GM19328 (cell line): ENCODE results near the gene ERICH2.

ENCODE experiments used
- ATAC-seq: cut with Tn5 transposase; IDR thresholded peaks from one replicate; pipeline ENCODE4 v1.9.1; 2021; ENCODE audit warnings: mild to moderate bottlenecking, moderate library complexity; ENCODE audit not compliant: unreplicated experiment

ERICH2 gene

GRCh38 chr2:170761572-170761971, 8.6 kb upstream of the ERICH2 start:
- ATAC-seq = no peak

DNA sequence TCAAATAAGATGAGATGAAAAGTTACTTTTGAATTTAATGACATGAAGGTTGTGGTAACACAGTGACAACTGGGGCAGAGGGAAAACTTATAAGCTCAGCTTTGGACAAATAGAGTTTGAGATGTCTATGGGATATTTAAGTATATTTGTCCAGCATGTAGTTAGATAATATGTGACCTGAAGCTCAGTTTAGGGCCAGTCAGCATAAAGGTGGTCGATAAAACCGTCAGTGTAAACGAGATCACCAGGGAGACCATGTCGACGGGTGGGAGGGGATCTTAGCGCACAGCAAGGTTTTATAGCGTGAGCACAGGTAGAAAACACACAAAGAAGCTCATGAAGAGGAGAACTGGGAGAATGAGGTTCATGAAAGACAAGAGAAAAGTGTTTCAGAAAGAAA, 7.4 kb upstream of the ERICH2 start:
- ATAC-seq = no peak

DNA sequence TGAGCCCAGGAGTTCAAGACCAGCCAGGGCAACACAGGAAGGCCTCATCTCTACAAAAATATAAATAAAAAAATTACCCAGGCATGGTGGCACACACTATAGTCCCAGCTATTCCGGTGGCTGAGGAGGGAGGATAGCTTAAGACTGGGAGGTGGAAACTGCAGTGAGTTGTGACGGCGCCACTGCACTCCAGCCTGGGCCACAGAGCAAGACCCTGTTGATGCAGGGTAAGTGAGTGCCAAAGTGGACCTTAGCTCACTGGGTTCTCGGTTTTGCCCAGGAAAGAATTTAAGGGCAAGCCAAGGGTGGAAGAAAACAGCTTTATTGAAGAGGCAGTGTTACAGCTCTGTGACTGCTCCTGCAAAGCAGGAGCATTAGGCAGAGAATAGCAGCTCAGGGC, 6.9 kb upstream of the ERICH2 start:
- no peak for ATAC-seq

DNA sequence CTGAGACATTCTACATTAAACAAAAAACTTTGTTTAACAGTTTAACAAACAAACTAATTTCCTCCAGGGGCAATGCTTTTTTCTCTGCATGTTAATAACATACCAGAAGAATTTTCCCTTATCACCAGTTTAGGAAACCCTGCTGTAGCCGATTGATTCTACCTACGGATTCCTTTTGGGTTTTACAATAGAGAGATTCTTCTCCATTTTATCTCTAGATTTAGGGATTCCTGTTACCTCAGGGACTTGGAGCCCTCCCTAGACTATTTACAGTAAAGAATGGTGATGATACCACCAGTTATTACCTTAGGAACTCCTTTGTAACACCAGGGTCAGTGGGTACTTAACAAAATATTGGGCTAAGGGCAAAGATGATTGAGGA, 5.3 kb upstream of the ERICH2 start:
- no peak for ATAC-seq

- no peak for ATAC-seq
These were observed 3.5 kb upstream of the ERICH2 start for GRCh38 chr2:170766693-170767092.

DNA sequence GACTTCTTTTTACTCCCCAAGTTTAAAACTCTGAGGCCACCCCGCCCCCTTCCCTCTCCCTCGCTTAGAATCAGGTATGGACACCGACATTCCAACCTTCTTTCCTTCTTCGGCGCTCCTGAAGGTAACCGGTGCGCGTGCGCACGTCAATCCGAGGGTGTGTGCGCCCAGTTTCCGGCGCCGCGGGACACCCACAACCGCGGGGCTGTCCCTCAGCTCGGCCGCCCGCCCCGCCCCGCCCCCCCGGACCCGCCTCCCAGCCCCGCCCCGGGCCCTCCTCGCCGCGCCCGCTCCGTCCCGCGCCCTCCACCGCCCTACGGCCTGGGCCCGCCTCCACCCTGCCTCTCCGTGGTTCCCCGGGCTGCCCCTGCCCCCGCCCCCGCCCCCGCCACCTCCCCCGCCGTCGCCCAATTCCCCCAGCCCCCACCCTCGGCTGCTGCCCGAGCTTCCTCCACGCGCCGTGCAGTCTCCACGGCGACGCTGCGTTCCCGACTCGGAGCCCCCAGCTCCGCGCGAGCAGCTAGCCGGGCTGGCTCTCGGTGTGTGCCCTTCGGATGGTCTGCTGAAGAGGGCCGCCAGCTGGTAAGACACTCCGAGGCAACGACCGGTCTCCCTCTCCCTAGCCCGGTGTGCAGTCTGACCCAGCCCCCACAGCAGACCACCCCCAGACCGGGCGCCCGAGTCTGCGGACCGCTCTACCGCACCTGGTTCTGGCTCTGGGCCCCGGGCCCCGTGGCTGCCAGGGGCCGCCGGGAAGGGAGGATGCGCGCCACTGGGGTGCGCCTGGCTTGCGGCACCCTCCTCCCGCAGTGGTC, 635 bp downstream of the ERICH2 start:
- peak; percentile 77 for ATAC-seq

- no peak for ATAC-seq
These were observed 1.3 kb downstream of the ERICH2 start for GRCh38 chr2:170771421-170771937.

DNA sequence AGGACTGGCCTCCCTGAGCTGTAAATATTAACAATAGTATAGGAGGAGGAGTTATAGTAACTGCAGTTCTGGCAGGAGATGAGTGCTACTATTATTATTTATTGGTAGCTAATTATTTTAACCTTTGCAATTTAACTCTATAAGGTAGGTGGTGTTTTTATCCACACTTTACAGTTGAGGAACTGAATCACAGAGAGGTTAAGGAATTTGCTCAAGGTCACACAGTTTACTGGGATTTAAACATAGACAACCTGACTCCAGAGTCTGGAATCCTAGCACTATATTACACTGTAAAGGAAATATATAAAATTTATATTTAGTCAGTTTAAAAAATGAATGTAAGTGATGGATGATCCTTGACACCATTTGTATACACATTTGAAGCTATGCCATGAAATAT, 2.1 kb downstream of the ERICH2 start:
- ATAC-seq = no peak

DNA sequence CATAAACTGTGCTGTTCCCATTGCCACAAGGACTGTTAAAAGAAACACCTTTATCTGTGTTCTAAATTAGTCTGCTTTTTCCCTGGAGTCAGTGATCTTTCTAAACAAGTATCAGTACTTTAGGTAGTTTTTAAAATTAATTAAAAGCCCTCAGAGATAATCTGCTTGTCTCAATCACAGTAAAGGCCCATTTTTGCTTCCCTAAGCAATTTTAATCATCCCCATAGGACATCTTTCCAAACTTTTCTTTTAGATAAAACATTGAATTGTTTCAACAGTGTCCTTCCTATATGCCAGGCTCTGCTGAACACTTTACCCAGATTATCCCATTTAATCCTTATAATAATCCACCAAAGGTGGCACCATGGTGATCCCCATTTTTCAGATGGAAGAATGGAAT, 3.9 kb downstream of the ERICH2 start:
- ATAC-seq = no peak

GRCh38 chr2:170778900-170779299, 8.7 kb downstream of the ERICH2 start:
- no peak for ATAC-seq

DNA sequence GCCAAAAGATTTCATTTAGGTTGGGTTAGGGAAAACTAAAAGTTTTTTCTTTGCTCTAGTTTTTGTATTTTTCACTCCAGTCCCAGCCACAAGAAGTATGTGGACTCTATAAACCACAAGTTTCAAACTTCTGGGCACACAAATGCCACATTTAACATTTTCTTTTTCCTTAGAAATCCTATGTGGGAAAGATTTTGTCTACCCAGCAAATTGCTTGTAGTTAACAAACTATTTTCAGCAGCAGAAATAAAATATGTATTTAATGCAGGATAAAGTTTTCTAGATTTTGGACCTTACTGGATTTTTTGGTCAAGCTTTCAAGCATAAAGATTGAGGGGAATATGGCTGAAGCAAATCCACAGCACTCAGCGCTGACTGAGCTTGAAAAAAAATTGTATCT, 9.1 kb downstream of the ERICH2 start:
- no peak for ATAC-seq

DNA sequence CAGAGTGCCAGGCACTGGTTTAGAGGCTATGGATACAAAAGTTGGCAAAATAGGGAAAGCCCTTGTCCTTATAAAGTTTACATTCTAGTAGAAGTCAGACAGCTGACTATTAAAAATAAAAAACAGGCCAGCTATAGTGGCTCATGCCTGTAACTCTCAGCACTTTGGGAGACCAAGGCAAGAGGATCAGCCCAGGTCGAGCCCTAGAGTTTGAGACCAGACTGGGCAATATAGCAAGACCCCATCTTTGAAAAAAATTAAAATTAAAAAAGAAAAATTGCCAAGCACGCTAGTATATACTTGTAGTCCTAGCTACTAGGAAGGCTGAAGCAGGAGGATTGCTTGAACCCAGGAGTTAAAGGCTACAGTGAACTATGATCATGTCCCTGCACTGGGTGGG, 12.5 kb downstream of the ERICH2 start:
- ATAC-seq = no peak

GRCh38 chr2:170783549-170783948, 13.4 kb downstream of the ERICH2 start:
- ATAC-seq = no peak

GRCh38 chr2:170798996-170799395, 28.8 kb downstream of the ERICH2 start:
- ATAC-seq = no peak

- ATAC-seq = no peak
These were observed 36.4 kb downstream of the ERICH2 start for GRCh38 chr2:170806548-170806947.

DNA sequence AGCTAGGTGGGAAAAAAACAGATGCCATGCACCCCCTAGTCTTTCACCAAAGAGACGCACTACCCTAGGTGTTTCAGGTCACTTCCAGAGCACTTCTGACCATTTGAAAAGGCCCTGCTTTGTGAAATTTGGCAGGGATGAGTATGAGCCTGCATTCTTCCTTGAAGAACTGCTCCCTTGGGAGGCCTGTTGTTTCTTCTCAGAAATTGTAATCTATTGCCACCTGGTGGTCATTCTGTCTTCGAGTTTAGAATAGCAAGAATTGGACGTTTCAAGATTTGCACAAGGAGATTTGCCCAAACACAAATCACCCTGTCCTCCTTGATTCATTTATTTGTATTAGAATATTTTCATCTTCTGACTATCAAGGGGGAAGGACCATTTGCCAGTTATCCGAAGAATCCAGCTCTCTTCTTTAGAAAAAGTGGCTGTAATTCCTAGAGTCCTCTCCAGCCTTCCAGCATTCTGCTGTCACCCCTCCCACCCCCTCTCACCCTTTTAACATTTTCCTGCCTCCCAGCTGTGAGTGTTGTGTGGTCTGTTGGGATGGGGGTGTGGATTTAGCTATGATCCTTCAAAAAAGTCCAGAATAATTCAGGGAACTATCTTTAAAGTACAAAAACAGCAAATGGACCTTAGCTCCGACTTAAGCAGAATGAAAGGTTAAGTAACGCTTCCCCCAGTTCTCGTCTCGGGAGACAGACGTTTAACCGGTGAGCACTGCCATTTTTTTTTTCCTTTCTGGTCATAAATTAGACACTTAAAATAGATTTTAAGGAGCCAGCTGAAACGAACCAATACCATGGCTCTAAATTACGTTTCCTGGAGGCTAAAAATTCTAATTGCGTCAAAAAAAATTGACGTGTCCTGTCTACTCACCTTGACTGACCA, 42.8 kb downstream of the ERICH2 start:
- no peak for ATAC-seq

DNA sequence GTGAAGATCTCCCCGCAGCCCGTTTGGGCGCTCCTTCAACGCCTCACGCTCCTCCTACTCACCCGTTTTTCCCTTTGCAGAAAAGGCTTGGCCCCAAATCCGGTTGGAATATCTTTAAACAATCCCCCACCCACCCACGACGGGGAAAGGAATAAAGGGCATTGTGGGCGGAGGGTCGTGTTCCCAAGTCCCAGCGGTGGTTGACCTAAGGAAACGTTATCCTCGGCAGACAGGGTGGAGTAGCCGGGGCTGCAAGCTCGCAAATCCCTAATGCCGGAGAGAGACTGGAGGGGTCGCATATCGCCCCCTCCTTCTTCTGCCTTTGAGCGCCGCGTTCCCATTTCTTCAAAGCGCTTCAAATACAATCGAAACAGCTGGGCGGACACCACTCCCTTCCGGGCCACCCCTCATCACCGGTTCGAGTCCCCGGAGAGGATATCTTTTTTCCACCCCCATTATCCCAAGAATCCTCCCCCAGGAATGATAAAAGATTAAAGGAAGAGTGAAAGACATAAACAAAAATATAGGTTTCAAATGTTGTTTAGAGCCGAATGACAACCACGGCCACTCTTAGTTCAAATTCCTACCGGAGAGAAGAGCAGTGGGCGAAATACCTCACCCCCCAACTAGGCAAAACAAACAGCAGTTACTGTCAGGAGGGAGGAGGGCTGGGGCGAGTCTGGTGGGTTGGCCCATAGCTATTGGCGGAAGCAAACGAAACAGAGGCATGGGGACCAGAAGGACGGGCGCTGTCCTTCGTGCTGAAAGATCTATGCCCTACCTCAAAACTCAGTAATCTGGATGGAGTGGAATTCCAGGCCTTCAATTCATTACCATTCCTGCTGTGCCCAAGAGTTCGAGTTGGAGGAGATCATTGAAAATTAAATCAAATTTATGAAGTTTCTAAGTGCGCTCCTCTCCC, 43.7 kb downstream of the ERICH2 start:
- ATAC-seq = no peak

GRCh38 chr2:170814533-170815230, 44.5 kb downstream of the ERICH2 start:
- ATAC-seq = no peak

GRCh38 chr2:170815311-170815710, 45.1 kb downstream of the ERICH2 start:
- no peak for ATAC-seq
